Esophagus muscularis mucosa (tissue), 4 donors: ENCODE results near the gene C4orf50.

Source experiments
- CTCF ChIP-seq, 3 experiments: fragments of 200-600 bp in 2 of 3; fragments of 450-650 bp in 1 of 3; sonication (generic) in 2 of 3; IDR thresholded peaks; one replicate each; pipeline ENCODE4 v1.5.1; 2017 to 2019; ENCODE audit warnings: antibody characterized with exemption in 3 of 3, mild to moderate bottlenecking in 2 of 3, moderate library complexity in 1 of 3
- EP300 ChIP-seq: sonication (generic); formaldehyde crosslinking; IDR thresholded peaks from one replicate; pipeline ENCODE4 v1.6.1; 2017; ENCODE audit warnings: antibody characterized with exemption
- POLR2A ChIP-seq: fragments of 450-650 bp; IDR thresholded peaks from one replicate; pipeline ENCODE4 v1.6.1; 2017; ENCODE audit warnings: antibody characterized with exemption, moderate library complexity, mild to moderate bottlenecking, low read depth
- POLR2AphosphoS5 ChIP-seq, 2 donors: sonication (generic); formaldehyde crosslinking; IDR thresholded peaks; one replicate each; pipeline ENCODE4 v1.6.1; 2017; ENCODE audit warnings: antibody characterized with exemption in 2 of 2

- TF ChIP-seq CTCF (IDR thresholded peaks at IDR 0.05): no peak
- no peak for TF ChIP-seq POLR2A
- TF ChIP-seq POLR2AphosphoS5 (IDR thresholded peaks at IDR 0.05): no peak
- TF ChIP-seq EP300: no peak
Measured at GRCh38 chr4:6017030-6017429, 1.2 kb downstream of the C4orf50 start.
